Urinary bladder (tissue), 4 donors: ENCODE measurements around the gene WDFY1. TPM values are rescaled to one million over a fixed set of nuclear protein-coding genes. Genes with fewer than 3 reads are reported as not detected.

Experiments
- DNase-seq: peaks from one replicate; pipeline ENCODE4 v3.0.0-alpha.2; 2015; ENCODE audit errors: extremely low spot score
- H3K27ac ChIP-seq: one replicate; pipeline ENCODE4 v1.5.1; 2013; ENCODE audit warnings: low read depth, mild to moderate bottlenecking, moderate library complexity
- H3K36me3 ChIP-seq: one replicate; pipeline ENCODE4 v1.6.1; 2013; ENCODE audit warnings: mild to moderate bottlenecking, moderate library complexity; ENCODE audit not compliant: insufficient read depth
- H3K4me1 ChIP-seq: one replicate; pipeline ENCODE4 v1.6.1; 2013; ENCODE audit warnings: mild to moderate bottlenecking, moderate library complexity; ENCODE audit not compliant: insufficient read depth
- H3K4me3 ChIP-seq: one replicate; pipeline ENCODE4 v1.5.1; 2013; ENCODE audit warnings: low read depth, low read length
- WGBS: extraction: QIAGEN DNeasy Blood & Tissue Kit; methylation state at CpG from one replicate; pipeline ENCODE4 v1.1.7; 2013; 5-methylcytosine and 5-hydroxymethylcytosine counted together
- polyA plus RNA-seq: library from polyadenylated mRNA; stranded (reverse); fragments of 200-250 nt; gene quantifications from one replicate; pipeline ENCODE4 v1.2.3, GENCODE V29; 2013
- total RNA-seq: library from RNA; depleted of rRNA; stranded (reverse); fragments of >200 nt; gene quantifications from one replicate; pipeline ENCODE4 v1.2.3, GENCODE V29; 2014
- donor health status: healthy with polysubstance abuse.
- donor health status: healthy.

Gene WDFY1, protein sequence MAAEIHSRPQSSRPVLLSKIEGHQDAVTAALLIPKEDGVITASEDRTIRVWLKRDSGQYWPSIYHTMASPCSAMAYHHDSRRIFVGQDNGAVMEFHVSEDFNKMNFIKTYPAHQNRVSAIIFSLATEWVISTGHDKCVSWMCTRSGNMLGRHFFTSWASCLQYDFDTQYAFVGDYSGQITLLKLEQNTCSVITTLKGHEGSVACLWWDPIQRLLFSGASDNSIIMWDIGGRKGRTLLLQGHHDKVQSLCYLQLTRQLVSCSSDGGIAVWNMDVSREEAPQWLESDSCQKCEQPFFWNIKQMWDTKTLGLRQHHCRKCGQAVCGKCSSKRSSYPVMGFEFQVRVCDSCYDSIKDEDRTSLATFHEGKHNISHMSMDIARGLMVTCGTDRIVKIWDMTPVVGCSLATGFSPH
- 104 TPM for total RNA-seq
- polyA plus RNA-seq: 22.6 TPM

DNA sequence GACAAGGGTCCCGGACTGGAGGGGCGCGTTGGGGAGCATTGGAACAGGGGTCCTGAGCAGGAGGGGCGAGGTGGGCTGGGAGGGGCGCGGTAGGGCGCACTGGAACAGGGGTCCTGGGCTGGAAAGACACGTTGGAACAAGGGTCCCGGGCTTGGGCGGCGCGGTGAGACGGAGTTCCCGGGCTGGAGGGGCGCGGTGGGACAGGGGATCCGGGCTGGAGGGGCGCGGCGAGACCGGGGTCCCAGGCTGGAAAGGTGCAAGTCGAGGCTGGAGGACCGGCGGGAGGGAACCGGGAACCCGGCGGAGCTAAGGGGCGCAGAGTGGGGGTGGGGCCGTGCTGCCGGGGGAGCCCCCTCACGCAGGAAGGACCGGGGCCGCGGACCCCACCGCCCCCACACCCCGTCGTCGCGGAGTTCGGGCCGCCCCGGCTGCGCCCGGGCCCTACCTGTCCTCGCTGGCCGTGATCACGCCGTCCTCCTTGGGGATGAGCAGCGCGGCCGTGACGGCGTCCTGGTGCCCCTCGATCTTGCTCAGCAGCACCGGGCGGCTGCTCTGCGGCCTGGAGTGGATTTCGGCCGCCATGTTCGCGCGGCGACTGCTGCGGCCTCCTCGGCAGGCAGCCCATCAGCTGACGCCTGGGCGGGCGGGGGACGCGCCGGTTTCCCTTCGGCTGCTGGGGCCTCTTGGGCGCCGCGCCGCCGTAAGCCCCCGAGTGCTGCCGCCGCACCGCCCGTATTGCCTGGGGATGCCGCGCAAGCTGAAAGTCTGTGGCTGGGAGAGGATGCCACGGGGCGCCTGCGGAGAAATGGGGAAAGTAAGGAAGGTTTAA, at the start of gene WDFY1:
WDFY1 (minus strand) TSS at position 633 of the 829 bp plus-strand sequence; CDS start at position 582, 51 bp downstream.
- under 1% methylated on average over 87 of the region's 87 CpGs for WGBS

DNA sequence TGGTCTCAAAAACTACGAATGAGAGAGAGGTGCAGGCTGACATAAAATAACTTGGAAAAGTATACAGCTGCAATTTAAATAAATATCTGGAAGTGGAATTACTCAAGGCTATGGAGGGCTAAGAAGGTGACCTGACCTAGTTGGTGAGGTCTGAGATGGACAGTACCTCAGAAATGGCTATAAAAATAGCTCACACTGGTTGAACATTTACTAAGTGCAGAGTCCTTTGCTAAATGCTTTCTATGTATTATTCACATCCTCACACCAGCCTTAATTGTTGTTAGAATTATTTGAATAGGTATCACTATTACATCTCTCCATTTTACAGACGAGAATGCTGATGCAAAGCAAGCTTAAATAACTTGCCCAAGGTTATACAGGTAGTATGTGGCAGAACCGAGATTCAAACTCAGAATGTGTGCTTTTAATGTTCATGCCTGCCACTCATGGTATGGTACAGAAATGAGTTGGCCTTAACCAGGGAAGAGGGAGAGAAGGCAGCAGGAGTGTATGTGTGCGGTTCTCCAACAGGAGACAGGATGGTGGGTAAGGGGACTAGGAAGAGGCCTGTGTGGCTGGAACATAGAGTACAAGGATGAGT, 49.5 kb upstream of the WDFY1 start:
- no peaks in the 10 kb centered on the region for H3K4me1 ChIP-seq
- DNase-seq: no peak
- no peak overlapping the region for H3K27ac ChIP-seq
- WGBS: 95% methylated on average over 4 of the region's 4 CpGs
- H3K4me3 ChIP-seq: no peak overlapping the region
- no peaks in the 10 kb centered on the region for H3K36me3 ChIP-seq

More for the DNA sequence above, at the start of gene WDFY1:
- DNase-seq: peak; percentile 61
- H3K27ac ChIP-seq: peak within 1 kb of the TSS; percentile 97
- peak within 1 kb of the TSS; percentile 100 for H3K4me3 ChIP-seq
- H3K4me1 ChIP-seq: no peaks in the 10 kb centered on the region
- H3K36me3 ChIP-seq: no peaks in the 10 kb centered on the region

DNA sequence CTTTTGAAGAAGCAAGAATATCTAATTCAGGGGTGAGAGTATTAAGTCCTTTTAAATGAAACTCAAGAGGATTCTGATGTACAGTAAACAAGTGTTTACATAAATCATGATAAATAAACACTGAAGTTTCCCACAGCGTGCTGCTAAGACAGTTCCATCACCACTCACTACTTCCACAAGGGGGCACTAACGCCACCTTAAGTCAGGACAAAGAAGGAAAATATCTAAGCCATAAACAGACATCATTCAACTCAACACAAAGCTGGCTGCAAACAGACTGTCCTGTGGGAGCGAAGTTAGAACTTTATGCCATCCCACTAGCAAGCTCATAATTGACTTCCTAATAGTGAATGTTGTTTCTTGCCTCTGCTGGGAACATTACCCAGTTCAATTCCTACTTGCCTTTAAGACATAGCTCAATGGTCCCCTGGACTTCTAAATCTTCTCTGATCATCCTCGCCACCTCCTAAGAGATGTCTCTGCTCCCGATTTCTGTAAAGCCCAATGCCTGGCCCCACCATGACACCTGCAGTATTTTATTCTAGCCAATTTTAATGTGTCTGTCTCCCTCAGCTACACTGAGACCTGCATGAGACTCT, 48.6 kb upstream of the WDFY1 start:
- no peak overlapping the region for H3K27ac ChIP-seq
- no peaks in the 10 kb centered on the region for H3K4me1 ChIP-seq
- no peaks in the 10 kb centered on the region for H3K36me3 ChIP-seq
- WGBS: 32% methylated on average over 5 of the region's 5 CpGs
- no peak overlapping the region for H3K4me3 ChIP-seq
- DNase-seq: peak; percentile 48

DNA sequence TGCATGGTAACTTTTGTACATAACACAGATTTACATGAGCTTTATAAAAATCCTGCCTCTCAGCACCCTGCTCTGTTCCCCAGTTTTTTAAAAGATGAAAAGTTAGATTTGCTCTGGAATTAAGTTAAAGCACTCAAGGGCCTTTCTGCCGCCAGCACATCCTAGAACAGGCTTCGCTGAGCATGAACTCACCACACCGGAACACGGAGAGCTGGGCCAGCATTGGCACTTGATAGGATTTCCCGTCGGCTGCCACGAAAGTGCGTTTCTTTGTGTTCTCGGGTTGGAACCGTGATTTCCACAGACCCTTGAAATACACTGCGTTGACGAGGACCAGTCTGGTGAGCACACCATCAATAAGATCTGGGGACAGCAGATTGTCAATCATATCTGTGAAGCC, 46.5 kb upstream of the WDFY1 start:
- no peaks in the 10 kb centered on the region for H3K36me3 ChIP-seq
- no peak overlapping the region for H3K4me3 ChIP-seq
- 95% methylated on average over 12 of the region's 12 CpGs for WGBS
- H3K4me1 ChIP-seq: no peaks in the 10 kb centered on the region
- no peak for DNase-seq
- H3K27ac ChIP-seq: no peak overlapping the region

DNA sequence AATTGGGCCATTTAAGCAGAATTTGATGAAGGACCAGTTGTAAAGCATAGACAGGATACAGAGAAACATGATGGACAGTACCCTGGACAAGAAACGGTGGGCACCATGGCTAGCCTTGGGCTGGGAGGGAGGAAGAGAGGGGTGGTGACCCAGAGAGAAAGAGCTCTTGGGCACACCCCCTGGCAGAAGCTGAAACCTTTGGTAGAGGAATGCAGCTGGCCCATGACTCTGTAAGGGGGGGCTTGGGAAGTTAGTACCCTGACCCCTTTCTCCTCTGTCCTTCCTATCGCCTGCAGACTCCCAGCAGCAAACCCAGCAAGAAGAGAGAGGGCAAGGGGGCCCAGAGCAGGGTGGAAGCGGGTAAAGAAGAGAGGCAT, 44.7 kb upstream of the WDFY1 start:
- Histone ChIP-seq H3K27ac (no peak overlapping the region), H3K4me1 (no peaks in the 10 kb centered on the region), H3K4me3 (no peak overlapping the region), H3K36me3 (no peaks in the 10 kb centered on the region)
- no peak for DNase-seq
- WGBS: 80% methylated on average over 3 of the region's 3 CpGs

DNA sequence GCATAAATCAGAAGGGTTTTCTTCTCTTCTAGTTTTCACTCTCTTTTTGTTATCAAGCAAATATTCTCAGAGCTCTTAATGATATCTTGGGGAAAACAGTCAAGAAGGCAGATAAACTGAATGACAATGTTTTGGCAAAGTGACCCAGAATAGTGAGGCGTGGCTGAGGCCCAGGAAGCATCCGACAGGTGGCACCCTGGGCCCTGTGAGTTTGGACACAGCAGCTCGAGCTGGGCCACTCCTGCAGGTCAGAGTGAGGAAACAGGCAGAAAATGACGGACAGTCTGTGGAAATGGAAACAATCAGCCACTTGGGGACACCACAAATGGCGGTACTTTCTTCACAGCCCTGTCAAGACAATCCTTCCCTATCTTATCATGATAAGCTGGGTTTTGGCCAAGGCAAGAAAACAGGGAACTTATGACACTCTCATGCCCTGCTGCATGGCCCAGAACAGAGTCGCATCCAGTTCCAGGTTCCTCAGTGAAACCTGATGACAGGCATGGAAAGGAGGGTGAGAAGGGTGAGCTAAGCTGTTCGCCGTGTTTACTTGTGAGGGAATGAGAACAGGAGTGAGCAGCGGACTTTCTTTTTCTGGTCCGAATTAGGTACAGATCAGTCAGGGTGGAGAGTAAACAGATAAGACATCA, 44.2 kb upstream of the WDFY1 start:
- no peak overlapping the region for H3K27ac ChIP-seq
- 75% methylated on average over 10 of the region's 10 CpGs for WGBS
- no peak for DNase-seq
- no peak overlapping the region for H3K4me3 ChIP-seq
- no peaks in the 10 kb centered on the region for H3K36me3 ChIP-seq
- no peaks in the 10 kb centered on the region for H3K4me1 ChIP-seq

DNA sequence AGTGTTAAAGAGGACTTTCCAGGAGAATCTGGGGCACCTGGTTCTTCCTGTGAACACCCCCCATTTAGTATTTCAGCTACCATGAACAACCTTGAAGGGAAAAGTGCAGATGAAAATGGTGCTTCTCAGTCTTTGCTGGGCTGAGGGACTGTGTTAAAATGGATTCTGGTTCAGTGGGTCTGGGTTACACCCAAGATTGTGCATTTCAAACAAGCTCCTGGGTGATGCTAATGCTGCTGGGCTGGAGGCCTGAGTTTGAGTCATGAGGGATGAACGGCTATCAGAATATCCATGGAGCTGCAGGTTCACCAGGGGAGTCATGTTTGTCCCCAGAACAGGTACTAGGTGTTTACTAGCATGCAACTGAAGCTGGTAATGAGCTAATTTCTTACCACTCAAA, 36.1 kb upstream of the WDFY1 start:
- H3K4me3 ChIP-seq: no peak overlapping the region
- H3K27ac ChIP-seq: no peak overlapping the region
- no peak for DNase-seq
- no peaks in the 10 kb centered on the region for H3K36me3 ChIP-seq
- WGBS: 95% methylated on average over 1 of the region's 1 CpG
- no peaks in the 10 kb centered on the region for H3K4me1 ChIP-seq

DNA sequence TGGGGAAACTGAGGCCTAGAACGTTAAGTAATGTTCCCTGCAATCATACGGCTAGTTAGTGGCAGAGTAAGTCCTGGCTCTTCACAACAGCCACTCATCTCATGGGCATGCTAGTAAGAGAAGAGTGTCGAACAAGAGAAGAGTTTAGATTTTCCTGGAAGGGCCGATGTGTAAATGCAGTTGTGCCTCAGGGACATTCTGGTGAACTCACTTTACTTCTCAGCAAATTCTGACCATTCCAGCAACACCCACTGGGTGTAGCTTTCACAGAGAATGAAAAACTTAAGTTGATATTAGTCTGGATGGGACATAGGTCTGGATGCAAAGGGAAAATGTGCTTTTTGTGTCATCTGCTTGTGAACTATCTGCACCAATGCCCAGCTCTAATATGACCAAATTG, 35.7 kb upstream of the WDFY1 start:
- Histone ChIP-seq H3K4me3 (no peak overlapping the region), H3K27ac (no peak overlapping the region), H3K4me1 (no peaks in the 10 kb centered on the region), H3K36me3 (no peaks in the 10 kb centered on the region)
- no peak for DNase-seq
- 93% methylated on average over 4 of the region's 4 CpGs for WGBS

DNA sequence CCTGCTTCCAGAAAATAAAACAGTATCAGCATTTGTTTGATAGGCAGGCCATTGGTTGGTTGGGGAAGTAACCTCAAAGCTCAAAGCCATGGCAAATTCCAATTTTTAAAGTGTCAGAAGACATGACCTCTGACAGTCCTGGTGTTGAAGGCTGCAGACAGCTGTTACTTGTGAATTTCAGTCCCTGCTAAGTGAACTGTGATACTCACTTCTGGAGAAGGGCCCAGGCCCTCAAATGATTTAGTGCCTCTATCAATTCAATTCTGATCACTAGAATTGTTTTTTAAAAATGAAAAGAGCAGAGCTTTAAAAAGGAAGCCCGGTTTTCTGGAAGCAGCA, 35.2 kb upstream of the WDFY1 start:
- H3K27ac ChIP-seq: no peak overlapping the region
- no peaks in the 10 kb centered on the region for H3K36me3 ChIP-seq
- WGBS: 93% methylated on average over 1 of the region's 1 CpG
- no peaks in the 10 kb centered on the region for H3K4me1 ChIP-seq
- no peak overlapping the region for H3K4me3 ChIP-seq
- DNase-seq: no peak

DNA sequence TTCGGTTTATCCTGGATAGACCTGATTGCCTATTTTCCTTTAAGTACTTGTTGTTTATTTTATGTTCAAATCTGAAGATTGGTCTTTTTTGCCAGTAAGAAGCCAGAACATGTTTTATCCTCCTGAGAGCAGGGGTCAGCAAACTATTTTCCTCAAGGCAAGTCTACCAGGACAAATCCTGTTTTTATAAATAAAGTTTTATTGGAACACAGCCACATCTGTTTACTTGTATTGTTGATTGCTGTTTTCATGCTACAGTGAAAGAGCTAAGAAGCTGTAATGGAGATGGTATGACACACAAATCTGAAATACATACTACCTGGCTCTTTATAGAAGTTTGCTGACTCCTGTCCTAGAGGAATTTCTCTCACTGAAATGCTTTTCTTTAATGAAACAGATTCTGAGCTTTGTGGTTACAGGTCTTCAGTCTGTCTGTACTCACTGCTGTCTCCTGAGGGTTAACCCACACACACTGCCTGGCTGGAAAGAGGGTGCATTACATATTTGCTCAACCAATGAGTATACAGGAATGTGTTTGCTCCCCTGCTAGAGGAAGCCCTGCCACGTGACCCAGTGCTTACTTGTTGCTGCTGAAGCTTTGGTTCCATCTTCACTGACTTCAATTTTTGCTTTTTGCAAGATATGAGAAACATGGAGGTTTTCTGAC, 34.7 kb upstream of the WDFY1 start:
- H3K4me3 ChIP-seq: no peak overlapping the region
- H3K36me3 ChIP-seq: no peaks in the 10 kb centered on the region
- DNase-seq: no peak
- no peaks in the 10 kb centered on the region for H3K4me1 ChIP-seq
- 93% methylated on average over 2 of the region's 2 CpGs for WGBS
- H3K27ac ChIP-seq: no peak overlapping the region

DNA sequence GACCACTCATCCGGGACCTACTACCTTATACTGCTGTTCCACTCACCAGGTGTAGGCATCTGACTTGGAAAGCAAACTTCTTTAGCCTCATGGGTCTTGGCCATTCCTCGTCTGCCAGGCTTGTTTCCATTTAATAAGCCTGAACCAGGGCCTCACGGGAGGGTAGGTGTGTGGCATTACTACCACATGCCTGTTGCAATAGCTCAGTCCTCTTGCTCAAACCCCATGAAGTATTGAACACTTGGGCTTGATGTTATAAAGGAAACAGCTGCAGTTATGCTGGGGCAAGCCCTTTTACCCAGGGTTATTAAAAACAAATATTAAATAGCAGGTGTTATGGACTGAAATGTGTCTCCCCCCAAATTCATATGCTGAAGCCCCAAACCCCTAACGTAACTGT, 33.3 kb upstream of the WDFY1 start:
- DNase-seq: no peak
- H3K36me3 ChIP-seq: no peaks in the 10 kb centered on the region
- H3K4me1 ChIP-seq: no peaks in the 10 kb centered on the region
- no peak overlapping the region for H3K27ac ChIP-seq
- H3K4me3 ChIP-seq: no peak overlapping the region
- 92% methylated on average over 4 of the region's 4 CpGs for WGBS

DNA sequence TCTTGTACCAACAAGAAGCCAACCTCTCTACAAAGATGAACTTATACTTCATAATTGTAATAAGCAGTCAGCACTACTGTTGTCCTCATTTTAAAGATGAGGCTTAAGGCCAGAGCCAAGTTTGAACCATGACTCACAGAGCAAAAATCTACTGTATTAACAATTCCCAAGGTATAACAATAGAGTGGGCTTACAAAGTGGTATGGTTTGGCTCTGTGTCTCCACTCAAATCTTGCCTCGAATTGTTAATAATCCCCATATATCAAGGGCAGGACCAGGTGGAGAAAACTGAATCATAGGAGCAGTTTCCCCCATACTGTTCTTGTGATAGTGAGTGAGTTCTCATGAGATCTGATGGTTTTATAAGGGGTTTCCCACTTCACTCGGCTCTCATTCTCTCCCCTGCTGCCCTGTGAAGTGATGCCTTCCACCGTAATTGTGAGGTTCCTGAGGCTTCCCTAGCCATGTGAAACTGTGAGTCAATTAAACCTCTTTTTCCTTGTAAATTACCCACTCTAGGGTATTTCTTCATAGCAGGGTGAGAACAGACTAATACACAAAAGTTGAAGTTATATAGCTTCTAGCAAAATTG, 31.6 kb upstream of the WDFY1 start:
- H3K4me1 ChIP-seq: no peaks in the 10 kb centered on the region
- DNase-seq: no peak
- WGBS: 50% methylated on average over 3 of the region's 3 CpGs
- no peak overlapping the region for H3K4me3 ChIP-seq
- H3K36me3 ChIP-seq: no peaks in the 10 kb centered on the region
- H3K27ac ChIP-seq: no peak overlapping the region
